Parathyroid adenoma (tissue), 2 donors: ENCODE measurements around the gene PROB1.
A peak's percentile ranks its signal among the peaks of the same experiment; 100 is the strongest.

Experiments used
- H2AFZ ChIP-seq: fragments of 300-600 bp; sonication (generic); one replicate; pipeline ENCODE4 v1.7.0; 2017; ENCODE audit warnings: antibody characterized with exemption, mild to moderate bottlenecking
- H3K27ac ChIP-seq: fragments of 300-600 bp; sonication (generic); one replicate; pipeline ENCODE4 v1.7.0; 2017
- H3K27me3 ChIP-seq: fragments of 300-600 bp; sonication (generic); one replicate; pipeline ENCODE4 v1.7.0; 2017; ENCODE audit warnings: low read length; ENCODE audit not compliant: control insufficient read depth, insufficient read depth
- H3K36me3 ChIP-seq: fragments of 300-600 bp; sonication (generic); one replicate; pipeline ENCODE4 v1.7.0; 2017; ENCODE audit warnings: low read length; ENCODE audit not compliant: control insufficient read depth, insufficient read depth
- H3K4me1 ChIP-seq: fragments of 300-600 bp; sonication (generic); one replicate; pipeline ENCODE4 v1.7.0; 2017; ENCODE audit warnings: control low read depth
- H3K4me2 ChIP-seq: fragments of 300-600 bp; sonication (generic); one replicate; pipeline ENCODE4 v1.7.0; 2017; ENCODE audit warnings: low read length
- H3K4me3 ChIP-seq: fragments of 300-600 bp; sonication (generic); one replicate; pipeline ENCODE4 v1.7.0; 2017; ENCODE audit warnings: low read depth, low read length
- H3K79me2 ChIP-seq: fragments of 300-600 bp; sonication (generic); one replicate; pipeline ENCODE4 v1.7.0; 2017; ENCODE audit warnings: control low read depth
- H3K9ac ChIP-seq: fragments of 300-600 bp; sonication (generic); one replicate; pipeline ENCODE4 v1.7.0; 2017; ENCODE audit warnings: mild to moderate bottlenecking
- H3K9me3 ChIP-seq: fragments of 300-600 bp; sonication (generic); one replicate; pipeline ENCODE4 v1.7.0; 2017; ENCODE audit warnings: low read length; ENCODE audit not compliant: control insufficient read depth
- CTCF ChIP-seq: fragments of 300-600 bp; sonication (generic); IDR thresholded peaks from one replicate; pipeline ENCODE4 v1.7.0; 2017; ENCODE audit warnings: antibody characterized with exemption, mild to moderate bottlenecking
- donor health status: primary hyperparathyroidism.

The PROB1 gene

GRCh38 chr5:139407517-139407916 lies 12.6 kb upstream of the PROB1 start:
- no peak overlapping the region for H3K27ac ChIP-seq

GRCh38 chr5:139406963-139407362 lies 12.1 kb upstream of the PROB1 start:
- H3K4me1 ChIP-seq, result peaks cover 15% of the 10 kb centered on the region
- no peak for TF ChIP-seq CTCF
- no peak overlapping the region for H3K4me2 ChIP-seq
- H3K27ac ChIP-seq, result no peak overlapping the region
- H3K4me3 ChIP-seq, result no peak overlapping the region
- H3K9ac ChIP-seq, result no peak overlapping the region
- no peaks in the 10 kb centered on the region for H3K36me3 ChIP-seq
- no peaks in the 10 kb centered on the region for H3K9me3 ChIP-seq
- no peaks in the 10 kb centered on the region for H3K79me2 ChIP-seq
- H2AFZ ChIP-seq, result no peak overlapping the region
- no peaks in the 10 kb centered on the region for H3K27me3 ChIP-seq

More at GRCh38 chr5:139407517-139407916, 12.6 kb upstream of the PROB1 start:
- H3K9me3 ChIP-seq, result no peaks in the 10 kb centered on the region
- H3K36me3 ChIP-seq, result no peaks in the 10 kb centered on the region
- H3K9ac ChIP-seq, result no peak overlapping the region
- no peaks in the 10 kb centered on the region for H3K79me2 ChIP-seq
- peaks cover 15% of the 10 kb centered on the region for H3K4me1 ChIP-seq
- no peak for TF ChIP-seq CTCF
- H3K4me3 ChIP-seq, result no peak overlapping the region
- no peak overlapping the region for H3K4me2 ChIP-seq
- H2AFZ ChIP-seq, result no peak overlapping the region
- no peaks in the 10 kb centered on the region for H3K27me3 ChIP-seq

GRCh38 chr5:139404484-139404840 lies 9.6 kb upstream of the PROB1 start:
- peak overlapping the region; percentile 98 for H2AFZ ChIP-seq
- H3K36me3 ChIP-seq, result no peaks in the 10 kb centered on the region
- peak overlapping the region; percentile 93 for H3K27ac ChIP-seq
- H3K9ac ChIP-seq, result no peak overlapping the region
- peak overlapping the region; percentile 68 for H3K4me3 ChIP-seq
- no peak for TF ChIP-seq CTCF
- H3K27me3 ChIP-seq, result no peaks in the 10 kb centered on the region
- no peaks in the 10 kb centered on the region for H3K9me3 ChIP-seq
- H3K4me1 ChIP-seq, result peaks cover 13% of the 10 kb centered on the region
- no peaks in the 10 kb centered on the region for H3K79me2 ChIP-seq
- H3K4me2 ChIP-seq, result peak overlapping the region; percentile 74

GRCh38 chr5:139403787-139404483 lies 9.0 kb upstream of the PROB1 start, which contains the start of gene SPATA24:
TSS of gene SPATA24 (minus strand) at chr5:139404089. CDS start at chr5:139404060, 29 bp downstream.
- no peak for TF ChIP-seq CTCF
- Histone ChIP-seq H3K4me1 (peaks cover 12% of the 10 kb centered on the region), H3K9me3 (no peaks in the 10 kb centered on the region), H3K4me3 (peak within 1 kb of the TSS; percentile 68), H2AFZ (peak within 1 kb of the TSS; percentile 98), H3K27ac (peak within 1 kb of the TSS; percentile 93), H3K4me2 (peak within 1 kb of the TSS; percentile 74), H3K36me3 (no peaks in the 10 kb centered on the region), H3K79me2 (no peaks in the 10 kb centered on the region), H3K27me3 (no peaks in the 10 kb centered on the region), H3K9ac (no peak within 1 kb of the TSS)

GRCh38 chr5:139403418-139403786 lies 8.5 kb upstream of the PROB1 start:
- no peaks in the 10 kb centered on the region for H3K27me3 ChIP-seq
- H3K9me3 ChIP-seq, result no peaks in the 10 kb centered on the region
- H3K4me2 ChIP-seq, result peak overlapping the region; percentile 74
- no peak overlapping the region for H3K9ac ChIP-seq
- no peaks in the 10 kb centered on the region for H3K36me3 ChIP-seq
- H3K4me3 ChIP-seq, result peak overlapping the region; percentile 68
- H3K27ac ChIP-seq, result peak overlapping the region; percentile 93
- no peak for TF ChIP-seq CTCF
- H3K4me1 ChIP-seq, result peaks cover 12% of the 10 kb centered on the region
- H3K79me2 ChIP-seq, result no peaks in the 10 kb centered on the region
- H2AFZ ChIP-seq, result peak overlapping the region; percentile 98
